HG02588 (cell line): Measurements from ENCODE around the gene CCDC187.

Experiments
- ATAC-seq: cut with Tn5 transposase; IDR thresholded peaks from one replicate; pipeline ENCODE4 v1.9.1; 2021; ENCODE audit warnings: mild to moderate bottlenecking, moderate library complexity; ENCODE audit not compliant: unreplicated experiment

The CCDC187 gene

DNA sequence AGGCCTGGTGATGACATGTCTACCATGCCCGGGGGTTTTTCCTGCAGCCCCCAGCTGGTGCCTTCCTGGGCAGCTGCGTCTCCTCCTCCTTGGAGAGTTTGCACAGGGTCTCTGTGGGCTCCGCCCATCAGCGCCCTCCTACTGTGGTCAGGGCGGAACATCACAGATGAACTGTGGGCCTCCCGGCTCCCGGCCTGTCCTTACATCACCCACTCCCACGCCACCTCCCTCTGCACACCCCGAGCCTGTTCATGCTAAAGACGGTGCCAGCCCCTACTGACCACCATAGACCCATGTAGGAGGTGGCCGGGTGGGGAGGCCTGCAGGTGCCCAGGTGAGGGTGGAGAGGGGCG lies 36.0 kb upstream of the CCDC187 start:
- no peak for ATAC-seq

GRCh38 chr9:136339173-136339957 lies 35.5 kb upstream of the CCDC187 start:
- ATAC-seq, result no peak

- ATAC-seq, result no peak
Observed at GRCh38 chr9:136338511-136338910, 34.6 kb upstream of the CCDC187 start.

- no peak for ATAC-seq
Observed at GRCh38 chr9:136337416-136338395, 33.8 kb upstream of the CCDC187 start.

- ATAC-seq, result no peak
Observed at GRCh38 chr9:136336881-136337280, 33.0 kb upstream of the CCDC187 start.

DNA sequence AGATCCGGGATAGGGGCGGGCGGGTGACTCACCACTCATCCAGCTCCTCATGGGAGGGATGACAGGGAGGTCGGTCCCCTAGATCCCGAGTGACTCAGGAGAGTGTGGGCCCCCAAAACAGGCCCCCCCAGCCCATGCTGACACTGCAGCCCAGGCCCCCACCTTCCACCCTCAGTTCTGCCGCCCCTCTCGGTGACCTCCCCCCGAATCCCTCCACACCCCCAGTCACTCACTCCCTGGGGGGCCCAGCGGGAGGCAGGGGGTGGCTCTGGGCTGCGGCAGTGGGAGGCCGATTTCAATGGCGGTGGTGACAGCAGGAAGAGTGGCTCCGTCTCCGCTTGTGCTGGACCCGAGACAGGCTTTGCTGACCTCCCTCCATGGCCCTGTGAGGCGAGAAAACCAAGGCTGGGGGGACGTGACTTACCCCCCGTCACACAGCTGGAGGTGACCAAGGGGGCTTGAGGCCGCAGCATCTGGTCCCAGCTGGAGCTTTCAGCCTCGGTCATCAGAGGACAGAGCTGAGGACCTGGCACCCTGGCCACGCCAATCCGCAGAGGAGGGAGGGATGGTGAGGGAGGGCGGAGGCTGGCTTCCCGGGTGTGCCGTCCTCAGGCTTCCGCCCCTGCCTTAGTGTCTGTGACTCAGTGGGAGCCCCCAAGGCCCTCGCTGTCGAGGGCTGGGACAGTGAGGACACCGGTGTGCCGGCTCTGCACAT lies 32.4 kb upstream of the CCDC187 start:
- ATAC-seq, result no peak

DNA sequence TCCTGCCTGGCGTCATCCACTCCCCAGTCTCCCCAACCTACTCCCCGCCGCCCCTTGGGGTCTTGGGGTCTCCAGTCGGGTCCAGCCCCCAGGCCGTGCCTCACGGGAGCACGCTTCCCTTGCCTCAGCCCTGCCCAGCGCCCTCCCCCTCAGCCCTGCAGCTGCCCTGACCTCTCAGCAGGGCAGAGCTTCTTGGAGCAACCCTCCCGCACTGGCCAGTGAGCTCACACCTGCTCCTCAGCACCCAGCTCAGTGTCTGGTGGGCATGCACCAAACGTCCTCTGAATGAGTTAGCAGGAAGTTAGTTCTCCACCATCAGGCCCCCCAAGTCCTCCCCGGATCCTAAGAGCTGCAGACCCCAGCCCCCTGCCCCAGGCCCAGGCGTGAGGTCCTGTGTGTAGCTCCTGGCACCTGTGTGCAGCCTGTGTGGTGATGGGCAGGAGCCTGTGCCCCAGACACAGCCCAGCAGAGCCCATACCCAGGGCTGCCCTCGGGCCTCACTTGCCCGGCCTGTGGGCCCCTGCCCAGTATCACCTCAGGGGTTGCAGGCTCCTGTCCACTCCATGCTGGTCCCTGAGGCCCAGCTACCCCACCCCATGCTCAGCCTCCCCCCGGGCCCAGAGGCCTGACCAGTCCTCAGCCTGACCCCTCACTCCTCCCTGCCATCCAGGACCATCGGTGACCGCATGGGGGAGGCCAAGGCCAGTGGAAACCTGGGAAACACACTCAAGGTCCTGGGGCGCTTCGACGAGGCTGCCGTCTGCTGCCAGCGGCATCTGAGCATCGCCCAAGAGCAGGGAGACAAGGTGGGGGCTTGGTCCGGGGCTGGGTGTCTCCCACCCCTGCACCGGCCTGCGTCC lies 31.6 kb upstream of the CCDC187 start:
- no peak for ATAC-seq

- ATAC-seq, result no peak
Observed at GRCh38 chr9:136334541-136334940, 30.6 kb upstream of the CCDC187 start.

DNA sequence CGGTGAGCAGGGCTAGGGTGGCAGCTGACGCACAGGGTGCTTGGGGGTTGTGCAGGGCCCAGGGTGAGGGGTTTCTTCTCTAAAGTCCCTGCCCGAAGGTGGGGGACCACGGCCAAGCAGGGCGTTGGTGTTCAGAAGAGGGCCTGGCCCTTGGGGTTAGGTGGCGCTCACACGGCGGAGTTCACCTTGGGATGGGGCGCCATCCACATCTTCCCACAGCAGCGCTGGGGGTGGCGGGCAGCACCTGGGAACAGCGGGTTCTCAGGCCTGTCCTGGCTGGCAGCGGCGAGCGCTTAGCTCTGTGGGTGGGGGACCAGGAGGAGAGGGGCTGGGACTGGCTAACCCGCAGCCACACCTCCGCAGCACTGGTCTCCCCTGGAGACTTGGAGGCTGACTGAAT lies 29.6 kb upstream of the CCDC187 start:
- no peak for ATAC-seq

DNA sequence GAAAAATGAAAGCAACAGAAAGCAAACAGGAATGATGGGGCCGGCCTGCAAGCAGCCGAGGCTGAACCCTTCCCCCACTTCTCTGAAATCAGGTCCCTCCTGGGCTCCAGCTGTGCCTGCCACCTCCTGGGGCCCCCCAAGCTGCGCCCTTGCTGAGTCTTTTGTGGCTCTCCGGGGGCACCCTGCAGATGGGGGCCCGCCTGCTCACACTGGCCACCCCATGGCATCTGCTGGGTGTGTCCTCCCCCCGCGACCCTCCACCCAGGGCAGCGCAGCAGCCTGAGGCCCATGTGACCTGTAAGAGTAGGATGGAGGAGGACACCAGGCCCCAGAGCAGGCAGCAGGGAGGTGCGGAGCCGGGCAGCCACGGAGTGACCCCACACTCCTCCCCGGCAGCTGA lies 29.2 kb upstream of the CCDC187 start:
- ATAC-seq, result no peak

DNA sequence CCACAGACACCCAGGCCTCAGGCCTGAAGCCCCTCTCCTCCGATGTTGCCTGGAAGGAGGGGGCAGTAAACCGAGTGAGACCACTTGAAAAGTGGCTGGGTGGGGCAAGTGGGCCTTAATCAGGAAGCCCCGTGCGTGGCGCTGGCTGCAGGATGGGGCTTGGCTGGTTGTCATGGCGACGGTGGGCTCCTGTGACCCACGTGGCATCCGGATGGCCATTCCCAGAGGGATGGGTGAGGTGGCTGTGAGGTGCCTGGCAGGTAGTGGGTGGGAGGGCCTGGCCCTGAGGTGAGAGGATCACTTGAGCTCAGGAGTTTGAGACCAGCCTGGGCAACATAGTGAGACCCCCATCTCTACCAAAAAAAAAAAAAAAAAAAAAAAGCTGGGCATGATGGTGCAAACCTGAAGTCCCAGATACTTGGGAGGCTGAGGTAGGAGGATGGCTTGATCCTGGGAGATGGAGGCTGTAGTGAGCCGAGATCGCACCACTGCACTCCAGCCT lies 28.6 kb upstream of the CCDC187 start:
- no peak for ATAC-seq

DNA sequence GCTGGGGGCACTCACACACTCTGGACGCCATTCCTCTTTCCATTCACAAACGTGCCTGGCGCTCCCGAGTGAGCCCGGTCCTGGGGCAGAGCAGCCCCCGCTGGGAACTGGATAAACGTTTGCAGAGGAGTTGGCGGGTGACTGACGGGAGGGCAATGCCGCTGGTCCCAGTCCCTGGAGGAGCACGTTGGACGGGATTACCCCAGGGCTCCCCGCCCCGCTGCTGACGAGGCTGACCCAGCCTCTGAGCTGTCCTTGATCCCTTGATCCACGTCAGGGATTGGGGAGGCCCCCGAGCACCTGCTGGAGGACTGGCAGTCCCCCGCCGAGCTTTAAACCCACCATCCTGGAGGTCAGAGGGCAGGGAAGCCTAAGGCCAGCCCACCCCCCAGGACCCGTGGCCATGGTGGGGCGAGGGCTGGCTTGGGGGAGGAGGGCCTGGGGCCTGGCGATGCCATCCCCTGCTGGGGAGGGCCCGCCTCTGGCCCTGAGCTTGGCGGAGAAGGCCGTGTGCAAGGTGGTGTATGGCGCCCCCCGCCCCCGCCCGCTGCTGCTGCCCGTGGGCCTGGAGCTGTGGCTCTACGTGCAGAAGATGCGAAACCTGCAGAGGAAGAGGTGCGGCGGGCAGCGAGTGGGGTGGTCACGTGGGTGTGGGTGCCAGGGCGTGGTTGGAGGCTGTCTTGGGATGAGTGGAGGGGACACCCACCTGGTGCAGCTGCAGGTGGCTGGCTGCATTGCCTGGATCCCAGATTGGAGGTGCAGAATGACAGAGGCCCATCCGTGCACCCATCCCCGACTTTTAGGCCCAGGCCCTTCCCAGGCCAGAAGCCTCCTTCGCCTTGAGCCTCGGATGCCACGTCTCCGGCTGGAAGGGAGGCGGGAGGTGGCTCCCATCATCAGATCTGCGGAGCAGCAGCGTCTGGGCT lies 27.9 kb upstream of the CCDC187 start:
- ATAC-seq, result no peak

DNA sequence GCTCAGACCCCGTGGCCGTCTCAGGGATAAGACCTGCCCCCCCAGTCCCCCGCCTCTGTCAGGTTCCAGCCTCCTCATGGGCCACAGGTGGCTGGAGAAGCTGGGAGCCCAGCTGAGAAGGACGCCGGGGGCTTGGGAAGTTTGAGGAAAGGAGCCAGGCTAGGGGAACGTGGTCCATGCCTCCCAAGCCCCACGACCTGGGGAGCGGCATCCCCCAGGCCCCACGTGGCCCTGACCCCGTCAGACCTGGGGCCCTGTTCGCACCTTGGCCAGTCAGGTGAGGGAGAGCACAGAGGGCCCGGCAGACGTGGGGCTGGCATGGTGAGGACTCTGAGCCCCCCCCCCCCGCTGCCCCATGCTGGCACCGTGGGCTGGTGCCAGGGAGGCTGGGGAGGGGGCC lies 27.1 kb upstream of the CCDC187 start:
- no peak for ATAC-seq

DNA sequence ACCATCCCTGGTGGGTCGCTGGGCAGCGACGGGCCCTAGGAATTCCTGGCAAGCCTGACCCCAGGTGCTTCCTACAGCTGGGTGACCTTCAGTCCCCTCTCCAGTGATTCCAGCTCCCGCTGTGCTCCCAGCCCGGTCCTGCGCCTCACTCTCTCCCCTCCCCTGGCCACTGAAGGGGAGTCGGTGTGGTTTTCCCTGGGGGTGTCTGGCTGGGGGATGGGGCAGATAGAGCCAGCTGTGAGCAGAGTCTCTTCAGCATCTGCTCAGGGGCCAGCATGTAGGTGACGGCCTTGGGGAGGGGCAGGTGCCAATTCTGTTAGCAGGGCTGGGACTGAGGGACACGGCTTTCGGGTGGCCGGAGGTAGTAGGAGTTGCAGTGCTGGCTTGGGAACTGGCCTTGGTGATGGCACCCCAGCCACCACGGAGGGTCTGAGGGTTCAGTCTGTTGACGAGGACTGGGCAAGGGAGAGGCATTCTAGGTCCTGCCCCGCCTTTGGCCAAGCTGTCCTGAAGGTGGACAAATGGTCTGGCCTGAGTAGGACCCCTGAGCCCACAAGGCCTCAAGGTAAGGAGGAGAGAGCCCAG lies 26.6 kb upstream of the CCDC187 start:
- ATAC-seq, result no peak

DNA sequence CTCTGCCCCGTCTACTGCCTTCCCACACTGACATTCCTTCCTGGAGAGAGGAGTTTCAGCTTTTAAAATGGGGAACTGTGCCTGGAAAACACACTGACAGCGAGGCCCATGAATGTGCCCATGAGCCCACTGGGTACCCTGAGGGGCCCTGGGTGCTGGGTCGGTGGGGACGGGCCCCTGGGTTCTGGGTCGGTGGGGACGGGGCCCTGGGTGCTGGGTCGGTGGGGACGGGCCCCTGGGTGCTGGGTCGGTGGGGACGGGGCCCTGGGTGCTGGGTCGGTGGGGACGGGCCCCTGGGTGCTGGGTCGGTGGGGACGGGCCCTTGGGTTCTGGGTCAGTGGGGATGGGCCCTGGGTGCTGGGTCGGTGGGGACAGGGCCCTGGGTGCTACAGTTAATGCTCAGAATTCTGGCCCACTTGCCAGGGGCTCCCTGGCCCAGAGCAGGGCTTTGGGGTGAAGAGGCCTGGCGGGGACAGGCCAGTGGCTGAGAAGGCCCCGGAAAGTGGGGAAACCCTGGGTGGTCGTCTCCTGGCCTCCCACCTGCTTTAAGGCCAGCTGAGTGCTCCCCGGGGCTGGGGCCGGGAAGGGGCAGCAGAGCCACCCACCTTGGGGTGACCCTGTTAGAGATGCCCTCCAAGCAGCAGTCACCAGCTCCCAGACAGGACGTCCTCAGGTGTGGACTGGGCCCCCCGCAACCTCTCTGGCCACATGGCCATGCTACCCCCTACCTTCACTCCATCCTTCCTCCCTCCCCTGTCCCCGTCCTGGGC lies 25.9 kb upstream of the CCDC187 start:
- no peak for ATAC-seq

GRCh38 chr9:136329211-136329627 lies 25.3 kb upstream of the CCDC187 start:
- ATAC-seq, result no peak

DNA sequence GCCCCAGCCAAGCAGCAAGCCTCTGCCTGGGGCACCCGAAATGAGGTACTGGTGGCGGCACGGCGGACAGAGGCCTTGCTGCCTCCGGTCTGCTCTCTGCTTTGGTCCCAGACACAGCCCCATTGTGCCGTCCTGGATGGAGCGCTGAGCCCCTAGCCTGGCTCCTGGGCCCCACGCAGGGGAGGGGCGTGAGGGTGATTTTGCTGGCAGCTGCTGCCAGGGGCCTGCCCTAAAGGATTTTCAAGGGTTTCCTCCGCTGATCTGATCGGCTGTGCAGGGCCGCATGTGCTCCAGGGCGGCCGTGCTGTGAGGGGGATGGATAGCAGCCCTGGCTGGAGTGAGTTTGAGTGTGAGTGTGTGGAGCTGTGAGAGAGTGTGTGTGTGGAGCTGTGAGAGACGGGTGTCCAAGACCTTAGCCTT lies 24.7 kb upstream of the CCDC187 start:
- ATAC-seq, result no peak

- no peak for ATAC-seq
Observed at GRCh38 chr9:136328011-136328621, 24.2 kb upstream of the CCDC187 start.
